GM11168 (cell line): ENCODE measurements around the gene SLIT3.

ENCODE experiments used
- in situ Hi-C: fragments of 300-500 bp; cut with MboI; formaldehyde crosslinking; loops from one replicate; pipeline ENCODE4 v1.12.0; 2022; ENCODE audit warnings: low sequenced_read_pairs; ENCODE audit not compliant: unreplicated experiment

SLIT3 gene

DNA sequence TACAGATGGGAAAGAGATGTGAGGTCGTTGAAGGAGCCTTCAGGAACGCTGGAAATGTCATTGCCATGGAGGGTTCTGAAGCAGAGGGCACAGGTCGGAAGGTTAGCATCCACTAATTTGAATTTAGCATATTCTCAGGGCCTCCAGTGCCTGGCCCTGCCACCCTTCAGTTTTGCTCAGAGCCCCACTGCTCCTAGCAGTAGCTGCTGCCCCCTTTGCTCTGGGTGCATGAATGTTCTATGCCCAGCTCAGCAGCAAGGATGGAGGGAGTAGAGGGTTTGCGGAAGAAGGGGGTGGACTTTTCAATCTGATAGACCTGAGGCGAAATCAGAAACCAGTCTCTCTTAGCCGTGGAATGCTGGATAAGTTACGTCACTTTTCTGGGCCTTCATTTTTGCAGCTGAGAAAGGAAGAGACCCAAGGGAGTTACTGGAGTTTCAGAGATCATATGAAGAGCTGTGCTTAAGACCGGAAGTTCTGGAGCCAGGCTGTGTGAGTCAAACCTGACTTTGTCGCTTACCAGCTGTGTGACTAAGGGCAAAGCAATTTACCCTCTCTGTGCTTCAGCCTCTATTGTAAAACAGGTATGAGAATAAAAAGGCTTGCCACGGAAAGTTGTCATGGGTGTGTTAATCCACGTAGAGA is 588.5 kb downstream of the SLIT3 start:
- in situ Hi-C loops, result no loop called here

DNA sequence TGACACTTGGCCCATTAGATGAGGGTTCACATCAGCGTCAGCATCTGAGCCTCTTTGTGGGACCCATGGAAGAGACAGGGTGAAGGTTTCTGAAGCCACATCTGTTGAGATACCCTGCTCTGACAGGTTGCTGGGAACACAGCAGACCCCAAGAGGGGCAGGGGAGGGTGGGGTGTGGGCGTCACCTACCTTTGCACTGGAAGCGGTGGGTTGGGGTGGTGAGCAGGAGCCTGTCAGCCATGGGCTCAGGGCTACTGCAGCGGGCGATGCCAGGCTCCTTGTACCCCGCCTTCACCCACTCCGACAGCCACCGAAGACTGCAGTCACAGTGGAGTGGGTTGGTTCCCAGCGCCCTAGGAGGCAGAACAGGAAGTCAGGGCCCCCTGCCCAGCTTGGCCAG is 590.2 kb downstream of the SLIT3 start:
- in situ Hi-C loops, result no loop called here

DNA sequence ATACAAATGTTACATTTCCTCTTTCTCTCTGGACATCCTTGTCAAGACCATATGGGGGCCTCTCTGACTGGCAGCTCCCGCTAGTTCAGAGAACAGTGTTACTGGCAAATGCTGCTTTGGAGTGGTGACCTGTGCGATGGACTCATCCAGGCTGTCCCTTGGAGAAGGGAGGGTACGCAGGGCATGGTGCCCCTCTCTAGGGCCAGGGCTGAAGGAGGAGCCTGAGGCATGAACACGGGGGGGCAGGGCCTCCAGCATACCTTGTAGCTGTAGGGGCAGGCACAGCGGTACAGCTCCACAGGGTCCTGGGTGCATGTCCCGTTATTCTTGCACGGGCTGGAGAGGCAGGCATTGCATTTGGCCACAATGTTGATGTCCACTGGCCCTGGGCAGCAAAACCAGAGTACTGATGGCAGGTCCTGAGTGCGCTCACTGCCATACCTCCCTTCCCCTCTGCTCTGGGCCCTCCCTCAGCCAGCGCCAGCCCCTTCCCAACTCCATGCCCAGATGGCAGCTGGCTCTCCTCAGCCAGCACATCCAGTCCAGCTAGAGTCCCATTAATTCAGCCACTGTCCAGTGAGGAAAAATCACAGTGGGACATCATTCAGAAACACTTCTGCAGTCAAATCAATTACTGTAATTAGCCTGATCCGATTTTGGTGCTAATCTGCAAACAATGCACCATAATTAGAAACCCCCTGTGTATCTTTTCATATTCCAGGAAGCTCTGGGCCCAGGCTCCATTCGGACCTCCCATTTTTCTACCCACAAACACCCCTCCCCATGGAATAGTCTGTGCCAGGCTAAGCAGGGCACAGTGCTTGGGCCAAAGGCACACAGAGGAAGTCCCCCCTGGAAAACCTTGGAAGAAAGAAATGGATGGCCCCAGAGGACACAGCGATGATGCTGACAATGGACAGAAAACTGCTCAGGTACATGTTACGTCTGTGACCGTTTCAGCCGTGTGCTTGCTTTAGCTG is 592.9 kb downstream of the SLIT3 start:
- in situ Hi-C loops, result no loop called here

DNA sequence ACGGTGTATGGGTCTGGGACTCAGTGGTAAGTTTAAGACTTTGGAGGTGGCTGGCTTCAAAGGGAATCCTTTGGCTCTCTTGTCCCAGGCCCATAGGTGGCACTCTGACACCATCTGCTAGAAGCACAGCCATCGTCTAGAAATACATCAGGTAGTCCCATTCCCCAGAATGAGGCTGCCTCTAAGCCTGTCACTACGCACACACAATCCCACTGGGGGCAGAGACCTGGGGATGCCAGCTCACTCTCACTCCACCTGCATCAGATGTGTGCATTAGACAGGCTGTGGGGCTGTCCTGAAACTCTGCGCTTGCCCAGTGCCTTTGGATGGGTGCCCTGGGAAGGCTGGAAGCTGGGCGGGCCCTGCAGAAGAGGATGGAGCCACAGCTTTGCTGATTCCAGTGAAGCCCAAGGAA is 594.3 kb downstream of the SLIT3 start:
- in situ Hi-C loops, result no loop called here

DNA sequence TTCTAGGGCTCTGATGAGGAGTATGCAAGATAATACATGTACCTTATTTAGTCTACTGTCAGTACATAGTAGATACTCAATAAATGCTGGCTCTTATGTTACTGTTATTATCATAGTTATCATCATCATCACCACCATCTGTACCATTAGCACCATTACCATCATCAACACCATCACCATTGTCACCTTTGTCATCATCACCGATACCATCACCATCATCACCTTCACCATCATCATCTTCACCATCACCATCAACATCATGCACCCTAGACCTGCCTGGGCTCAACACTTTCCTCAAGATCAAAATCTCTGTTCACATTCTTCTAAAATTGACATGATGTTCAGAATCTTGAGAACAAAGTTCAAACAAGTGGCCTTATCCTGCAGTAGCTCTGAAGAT is 595.6 kb downstream of the SLIT3 start:
- in situ Hi-C loops, result no loop called here

DNA sequence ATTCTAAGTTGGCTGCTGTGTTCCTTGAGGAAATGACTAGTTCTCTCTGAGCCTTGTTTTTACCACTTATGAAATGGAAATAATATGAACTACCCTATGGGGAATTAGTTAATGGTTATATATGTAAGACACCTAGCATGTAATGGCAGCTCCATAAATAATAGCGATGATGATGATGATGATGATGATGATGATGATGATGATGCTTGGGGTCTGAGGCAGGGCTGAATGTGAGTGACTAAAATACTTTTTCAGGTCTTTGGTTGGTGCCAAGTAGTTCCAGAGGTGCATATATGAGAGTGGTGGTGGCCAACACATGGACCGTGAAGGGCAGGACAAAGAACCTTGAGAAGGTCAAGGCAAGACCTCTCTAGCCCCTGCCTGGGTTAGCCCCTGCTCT is 598.4 kb downstream of the SLIT3 start:
- in situ Hi-C loops, result no loop called here

DNA sequence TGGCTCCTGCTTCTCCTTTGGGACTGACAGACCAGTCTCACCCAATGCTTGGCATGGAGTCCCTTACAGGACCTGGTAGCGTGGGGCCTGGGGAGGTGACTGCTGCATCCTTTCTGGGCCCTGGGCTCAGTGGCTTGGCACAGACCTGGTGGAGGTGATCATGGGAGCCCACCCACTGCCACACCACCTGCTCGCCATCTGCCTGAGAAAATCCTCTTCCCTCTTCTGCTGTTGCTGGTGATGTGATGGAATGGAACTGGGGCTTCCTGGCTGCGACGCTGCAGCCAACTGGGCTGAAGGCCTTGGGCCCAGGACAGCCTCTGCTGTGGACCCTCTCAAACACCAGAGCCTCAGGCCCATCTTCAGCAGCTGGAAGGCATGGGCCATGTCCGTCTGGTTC is 599.3 kb downstream of the SLIT3 start:
- in situ Hi-C loops, result no loop called here

DNA sequence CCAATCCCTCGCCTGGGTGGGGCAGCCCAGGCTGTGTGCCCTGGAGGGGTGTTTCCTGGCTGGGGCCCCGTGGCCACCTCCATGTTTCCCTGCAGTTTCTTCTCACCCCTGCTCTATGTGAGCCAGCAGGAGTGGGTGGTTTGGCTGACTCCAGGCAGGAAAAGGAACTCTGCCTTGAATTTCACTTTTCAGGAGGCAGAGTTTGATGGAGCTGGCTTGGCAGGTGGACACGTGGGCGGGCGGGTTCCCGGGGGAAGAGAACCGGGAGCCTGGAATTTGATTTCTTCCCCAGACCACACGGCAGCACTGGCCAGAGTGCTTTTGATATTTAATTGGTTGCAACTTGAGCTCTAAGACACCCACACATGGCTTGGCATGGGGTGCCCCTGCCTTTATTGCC is 601.9 kb downstream of the SLIT3 start:
- in situ Hi-C loops, result no loop called here

DNA sequence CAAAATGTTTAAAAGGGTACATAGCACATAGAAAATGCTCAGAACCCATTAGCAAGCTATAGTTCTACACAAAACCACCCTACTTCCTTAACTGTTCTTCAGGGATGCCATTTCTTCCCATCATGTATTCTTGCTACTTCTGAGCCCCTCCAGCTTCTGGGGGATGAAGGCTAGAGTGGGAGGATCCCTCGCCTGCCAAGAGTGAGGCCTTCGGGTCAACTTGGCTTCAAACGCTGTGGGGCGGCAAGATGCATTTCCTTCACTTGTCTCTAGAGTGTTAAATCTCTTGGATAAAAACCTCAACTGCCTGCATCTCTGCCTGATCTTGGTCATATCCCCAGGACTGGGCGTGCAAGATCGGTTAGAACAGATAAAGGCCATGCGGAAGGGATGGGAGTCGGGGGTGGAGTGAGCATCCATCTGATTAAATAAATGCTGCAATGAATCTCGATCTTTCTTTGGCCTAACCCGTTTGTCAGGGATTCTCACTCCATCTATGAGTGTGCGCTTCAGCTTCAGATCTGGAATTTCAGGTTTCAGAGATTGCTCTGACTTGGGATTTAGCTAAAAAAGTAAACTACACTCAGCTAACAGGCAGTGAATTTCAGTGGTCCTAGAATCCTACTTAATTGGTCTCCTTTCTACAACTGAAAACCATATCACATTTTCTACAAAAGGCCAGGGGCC is 603.8 kb downstream of the SLIT3 start:
- in situ Hi-C loops, result no loop called here

DNA sequence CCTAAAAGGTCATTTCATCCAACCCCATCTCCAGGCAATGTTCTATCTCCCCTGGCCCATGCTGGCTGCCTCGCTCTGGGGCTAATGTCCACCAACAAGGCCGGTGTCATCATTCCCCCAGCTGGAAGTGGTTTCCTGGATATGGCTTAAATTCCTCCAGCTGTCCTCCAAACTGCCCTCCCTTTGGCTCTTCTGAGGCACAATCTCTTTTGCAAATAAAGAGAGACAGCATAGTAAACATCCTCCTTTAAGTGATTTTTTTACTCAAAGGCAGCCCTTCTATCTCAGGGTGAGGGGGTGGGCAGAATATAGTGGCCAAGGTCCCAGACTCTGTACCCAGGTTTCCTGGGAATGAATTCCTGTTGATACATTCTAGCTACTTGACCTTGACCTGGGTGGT is 604.3 kb downstream of the SLIT3 start:
- in situ Hi-C loops, result no loop called here

DNA sequence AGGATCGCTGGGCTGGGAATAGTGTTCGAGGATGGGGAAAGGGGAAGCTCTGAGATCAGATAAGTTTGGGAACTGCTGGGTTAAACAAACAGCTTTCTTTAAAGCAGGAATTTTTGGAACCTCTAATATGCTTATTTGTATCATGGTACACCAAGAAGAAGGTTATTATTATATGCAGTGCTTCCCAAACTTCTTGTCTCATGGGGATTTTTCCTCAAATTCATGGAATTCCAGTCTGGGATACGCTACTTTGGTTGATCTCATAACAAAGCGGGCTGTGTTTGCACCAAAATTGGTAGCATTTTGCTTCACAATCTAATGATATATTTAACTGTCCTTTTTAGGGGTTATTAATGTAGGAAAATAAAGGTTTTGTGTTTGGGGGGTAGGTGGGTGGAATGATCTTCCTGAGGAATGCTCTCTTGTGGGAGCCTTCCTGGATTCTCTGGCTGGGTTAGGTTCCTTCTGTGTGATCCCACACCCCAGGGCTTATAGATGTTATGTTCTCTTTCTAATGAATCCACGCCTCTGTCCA is 605.6 kb downstream of the SLIT3 start:
- in situ Hi-C loops, result no loop called here

DNA sequence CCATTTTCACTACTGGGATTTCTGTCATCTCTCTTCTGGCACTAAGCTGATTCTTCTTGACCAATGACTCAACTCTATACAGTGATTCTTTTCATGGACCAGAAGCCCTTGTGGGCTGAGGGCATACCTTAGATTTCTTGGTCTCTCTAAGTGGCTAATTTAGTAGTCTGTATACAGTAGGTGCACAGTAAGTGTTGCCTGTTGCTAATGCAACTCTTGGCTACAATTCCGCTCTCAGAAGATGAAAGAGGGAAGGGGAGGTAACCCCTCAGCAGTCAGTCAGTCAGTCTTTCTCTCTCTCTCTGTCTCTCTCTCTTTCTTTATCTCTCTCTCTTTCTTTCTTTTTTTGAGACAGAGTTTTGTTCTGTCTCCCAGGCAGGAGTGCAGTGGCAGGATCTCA is 606.6 kb downstream of the SLIT3 start:
- in situ Hi-C loops, result no loop called here

DNA sequence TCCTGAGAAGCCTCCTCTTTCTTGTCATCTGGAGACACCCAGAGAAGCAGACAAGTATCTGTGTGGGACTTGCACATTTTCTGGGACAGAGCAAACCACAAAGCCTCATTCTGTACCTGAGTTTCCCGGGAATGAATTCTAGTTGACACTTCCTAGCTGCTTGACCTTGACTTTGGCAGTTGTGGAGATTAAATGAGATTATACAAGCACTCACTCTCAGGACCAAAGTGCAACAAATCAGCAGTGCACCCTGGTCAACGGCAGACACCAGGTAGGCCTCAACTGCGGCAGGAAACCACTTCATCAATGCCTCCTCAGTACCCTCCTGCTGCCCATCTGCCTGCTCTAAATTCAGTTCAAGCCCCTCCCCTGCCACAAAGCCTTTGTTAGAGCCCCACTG is 607.1 kb downstream of the SLIT3 start:
- in situ Hi-C loops, result no loop called here

DNA sequence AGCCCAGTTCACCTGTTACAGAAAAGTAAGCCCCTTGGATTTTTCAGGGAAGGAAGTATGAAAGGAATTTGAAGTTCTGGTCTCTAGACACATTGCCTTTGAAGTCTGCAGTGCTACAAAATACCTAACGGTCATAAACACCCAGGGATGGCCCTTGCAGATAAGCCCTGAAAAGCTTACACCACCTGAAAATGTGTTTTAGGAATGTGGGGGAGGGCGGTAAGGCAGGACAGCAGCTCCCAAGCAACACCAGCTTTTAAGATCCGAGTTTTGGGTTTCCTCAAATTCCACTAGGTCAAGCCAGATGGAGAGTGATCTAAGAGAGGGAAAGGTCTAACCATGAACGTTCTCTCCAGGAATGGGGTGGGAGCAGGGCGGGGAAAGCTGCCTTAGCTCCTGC is 607.6 kb downstream of the SLIT3 start:
- in situ Hi-C loops, result no loop called here

DNA sequence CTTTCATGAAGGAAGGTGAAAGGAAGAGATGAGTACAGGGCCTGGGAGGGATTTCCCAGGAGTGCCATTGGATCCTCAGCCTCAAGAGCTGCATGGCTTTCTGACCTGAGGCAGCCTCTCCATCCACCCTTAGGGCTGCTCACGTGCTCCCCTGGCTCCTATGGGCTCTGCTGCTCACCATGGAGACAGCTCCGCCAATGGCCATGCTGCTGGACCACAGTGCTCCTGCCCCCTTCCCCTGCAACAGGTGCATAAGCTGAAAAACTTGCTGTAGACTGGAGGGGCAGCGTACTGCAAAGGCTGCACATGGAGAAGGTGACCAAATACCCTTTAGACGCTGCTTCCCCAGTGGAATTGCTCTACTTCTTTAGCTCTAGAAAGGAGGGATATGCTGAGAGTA is 609.0 kb downstream of the SLIT3 start:
- in situ Hi-C loops, result no loop called here

DNA sequence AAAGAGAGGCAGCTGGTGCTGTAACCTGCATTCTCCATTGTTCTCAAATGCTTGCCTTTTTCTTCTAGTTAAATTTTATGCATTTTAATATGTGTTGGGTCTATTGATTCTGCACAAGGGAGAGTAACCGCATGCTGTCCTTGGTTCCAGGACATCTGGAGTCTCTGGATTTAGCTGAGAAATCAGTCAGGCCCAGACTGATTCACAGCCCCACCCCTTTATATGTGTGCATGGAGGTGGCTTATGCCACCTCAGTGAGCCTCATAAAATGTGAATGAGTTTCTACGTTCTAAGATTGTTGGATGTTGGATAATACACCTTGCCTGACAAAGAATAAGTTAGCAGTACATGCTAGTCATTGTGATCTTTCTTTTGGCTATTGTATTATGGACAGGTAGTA is 611.7 kb downstream of the SLIT3 start:
- in situ Hi-C loops, result no loop called here

DNA sequence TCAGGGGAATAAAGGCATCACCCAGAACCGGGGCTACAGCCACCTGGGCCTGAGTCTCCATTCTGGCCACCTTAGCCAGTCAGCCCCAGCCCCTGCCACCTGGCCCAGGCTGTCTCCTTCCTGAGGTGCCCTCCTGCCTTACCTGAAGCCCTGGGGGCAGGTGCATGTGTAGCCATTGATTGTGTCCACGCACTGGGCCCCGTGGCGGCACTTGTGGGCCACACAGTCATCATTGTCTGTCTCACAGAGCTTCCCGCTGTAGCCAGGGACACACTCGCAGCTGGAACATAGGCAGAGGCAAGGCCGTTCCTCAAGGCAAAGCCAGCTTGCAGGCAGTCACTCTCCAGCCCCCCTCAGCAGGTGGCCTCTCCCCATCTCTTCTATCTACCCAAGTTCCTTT is 614.1 kb downstream of the SLIT3 start:
- in situ Hi-C loops, result no loop called here

DNA sequence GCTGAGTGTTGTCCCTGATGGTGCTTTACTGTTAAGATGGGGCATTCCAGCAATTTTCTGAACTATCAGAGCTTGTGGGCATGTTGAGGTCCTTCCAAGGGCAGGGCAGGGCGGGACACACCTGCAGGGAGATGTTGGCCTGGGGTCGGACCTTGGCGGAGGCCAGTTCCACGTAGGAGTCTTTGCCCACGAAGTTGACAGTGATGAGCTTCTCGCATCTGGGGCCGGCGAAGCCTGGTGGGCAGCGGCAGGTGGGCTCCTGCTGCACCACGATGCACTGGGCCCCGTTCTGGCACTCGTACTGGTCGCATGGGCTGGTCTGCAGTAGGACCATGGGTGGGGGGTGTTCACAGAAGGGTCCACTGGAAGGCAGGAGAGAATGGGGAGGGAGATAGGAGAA is 615.4 kb downstream of the SLIT3 start:
- in situ Hi-C loops, result no loop called here

DNA sequence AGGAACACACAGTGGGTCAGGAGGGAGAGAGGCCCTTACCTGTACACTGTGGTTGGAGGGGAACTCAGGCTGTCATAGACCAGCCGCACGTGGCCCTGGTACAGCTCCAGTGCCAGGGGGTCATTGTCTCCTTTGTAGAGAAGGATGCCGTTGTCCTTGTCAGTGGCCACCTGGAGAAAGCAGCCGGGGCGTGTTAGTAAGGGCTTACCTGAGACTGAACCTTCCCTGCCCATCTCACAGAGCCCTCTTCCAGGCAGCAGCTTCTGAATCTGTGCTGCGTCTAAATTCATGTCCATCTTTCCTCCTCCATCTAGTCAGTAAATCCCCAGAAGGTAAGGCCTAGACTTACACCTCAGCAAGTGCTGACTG is 617.0 kb downstream of the SLIT3 start:
- in situ Hi-C loops, result no loop called here

DNA sequence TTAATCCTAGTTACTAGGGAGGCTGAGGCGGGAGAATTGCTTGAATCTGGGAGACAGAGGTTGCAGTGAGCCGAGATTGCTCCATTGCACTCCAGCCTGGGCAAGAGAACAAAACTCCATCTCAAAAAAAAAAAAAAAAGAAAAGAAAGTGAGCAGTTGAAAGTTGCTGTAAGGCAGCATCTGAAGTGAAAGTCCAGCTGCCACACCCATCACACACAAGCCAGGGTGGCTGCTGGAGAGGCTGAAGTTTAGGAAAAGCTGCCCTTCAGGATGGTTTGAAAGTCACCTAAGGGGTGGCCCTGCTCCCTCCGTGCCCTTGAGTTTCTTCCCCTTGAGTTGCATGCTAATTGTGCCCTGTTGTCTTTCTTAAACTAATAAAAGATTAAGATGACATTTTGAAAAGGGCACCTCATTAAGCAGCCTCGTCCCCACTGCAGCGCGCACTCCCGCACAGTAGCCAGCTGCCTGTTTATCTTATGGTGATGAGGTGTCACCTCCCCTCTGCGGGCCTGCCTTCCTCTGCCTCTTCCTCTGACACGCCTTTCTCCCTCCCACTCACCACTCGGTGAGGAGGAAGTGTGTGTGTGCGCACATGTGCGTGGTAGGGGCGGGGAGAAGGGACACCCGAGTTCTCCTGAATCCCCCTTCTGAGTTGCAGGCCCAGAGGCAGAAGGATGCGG is 617.6 kb downstream of the SLIT3 start:
- in situ Hi-C loops, result no loop called here
